Measurements from ENCODE around the gene SORCS1.

The SORCS1 gene

DNA sequence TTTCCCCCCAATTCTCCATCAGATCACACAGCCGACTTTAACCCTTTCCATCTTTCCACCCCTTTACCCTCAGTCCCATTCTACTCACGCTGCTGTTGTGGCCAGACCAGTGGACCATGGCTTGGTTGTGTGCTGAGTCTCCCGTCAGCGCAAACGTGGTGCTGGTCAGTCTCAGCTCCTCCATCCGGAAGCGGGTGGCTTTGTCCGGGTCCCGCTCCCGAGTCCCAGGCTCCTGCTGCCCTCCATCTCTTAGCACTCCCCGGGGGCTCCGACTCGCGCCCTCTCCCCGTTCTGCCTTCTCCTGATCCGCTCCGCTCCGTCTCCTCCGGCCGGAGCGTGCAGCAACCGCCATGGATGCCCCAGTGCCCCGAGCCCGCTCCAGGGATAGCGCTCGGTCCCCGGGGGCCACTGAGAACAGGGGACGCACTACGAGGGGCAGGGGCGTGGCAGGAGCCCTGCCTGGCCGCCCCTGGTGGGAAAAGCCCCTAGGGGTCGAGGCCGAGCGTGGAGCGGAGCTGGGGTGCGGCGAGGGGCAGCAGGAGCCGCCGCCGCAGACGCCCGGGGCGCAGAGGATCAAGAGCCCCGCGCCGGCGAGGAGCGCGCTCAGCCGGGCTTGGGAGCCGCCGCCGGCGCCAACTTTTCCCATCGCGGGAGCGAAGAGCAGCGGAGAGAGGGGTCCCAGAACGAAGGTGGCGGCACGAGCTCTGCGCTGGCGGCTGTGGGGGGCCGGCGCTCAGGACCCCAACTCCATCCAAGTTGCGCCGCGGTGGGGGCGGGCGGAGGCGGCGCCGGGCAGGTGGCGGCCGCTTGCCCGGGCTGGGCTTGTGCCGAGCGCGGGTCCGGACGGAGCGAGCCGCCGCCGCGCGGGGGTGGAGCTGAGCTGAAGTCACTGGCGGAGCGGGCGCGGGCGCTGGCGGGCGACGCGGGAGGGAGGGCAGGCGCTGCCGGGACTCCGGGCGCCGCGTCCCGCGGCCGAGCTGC is at the start of gene SORCS1:
SORCS1 (minus strand) TSS at position 826 of the 981 bp plus-strand sequence.
- DNase-seq (ENCODE audit: low spot score) = no peak

DNA sequence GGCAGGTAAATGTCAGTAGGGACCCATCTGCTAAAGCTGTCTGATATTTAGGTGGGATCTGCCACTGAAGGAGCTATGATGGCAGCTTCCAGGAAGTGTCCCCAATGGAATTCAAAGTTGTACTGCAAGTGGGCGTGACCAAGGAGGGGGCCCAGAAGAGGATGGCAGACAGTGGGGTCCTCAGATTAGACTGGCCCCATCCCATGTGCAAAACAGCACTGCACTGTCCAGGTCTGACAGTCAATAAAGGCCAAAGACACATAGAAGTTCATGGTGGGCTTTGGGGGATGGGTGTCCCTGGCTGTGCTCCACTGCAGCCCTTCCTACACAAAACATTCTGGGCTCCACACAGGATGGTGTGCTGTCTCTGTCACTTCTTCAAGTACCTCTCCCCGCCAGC is 49.8 kb upstream of the SORCS1 start:
- no peak for DNase-seq (ENCODE audit: low spot score)

DNA sequence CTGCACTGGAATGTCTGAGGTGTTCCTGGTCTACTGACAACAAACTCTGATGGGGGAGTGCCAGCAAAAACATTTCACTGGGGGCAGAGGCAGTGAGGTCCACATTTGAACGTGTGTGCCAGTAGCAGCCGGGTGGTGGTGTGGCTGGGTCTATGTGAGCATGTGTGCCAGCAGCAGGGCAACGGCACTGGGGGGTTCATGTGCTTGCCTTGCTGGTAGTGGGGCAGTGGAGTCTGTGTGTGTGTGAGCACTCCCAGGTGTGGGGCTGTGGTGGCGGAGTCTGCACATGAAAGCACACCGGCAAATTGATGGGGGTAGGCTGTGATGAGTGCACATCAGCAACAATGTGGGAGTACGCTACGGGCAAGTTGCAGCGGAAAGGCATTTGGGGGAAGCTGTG is 49.4 kb upstream of the SORCS1 start:
- no peak for DNase-seq (ENCODE audit: low spot score)

DNA sequence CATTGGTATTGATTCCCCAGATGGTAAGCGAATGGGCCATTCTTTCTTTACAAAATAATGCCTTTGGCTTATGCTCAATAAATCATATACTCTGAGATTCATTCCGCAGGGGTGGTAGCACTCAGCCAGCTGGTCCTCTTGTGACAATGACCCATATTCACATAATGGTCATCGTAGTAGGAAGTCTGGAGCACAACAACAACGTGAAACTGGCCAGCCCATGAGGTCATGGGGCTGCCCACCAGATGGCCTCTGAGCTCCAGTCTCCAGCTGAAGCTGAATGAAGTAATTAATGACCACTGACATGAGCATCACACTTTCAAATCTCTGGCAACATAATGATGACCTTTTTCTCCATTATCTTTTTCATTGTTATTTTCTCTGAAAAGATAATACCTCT is 42.3 kb upstream of the SORCS1 start:
- DNase-seq (ENCODE audit: low spot score) = no peak

DNA sequence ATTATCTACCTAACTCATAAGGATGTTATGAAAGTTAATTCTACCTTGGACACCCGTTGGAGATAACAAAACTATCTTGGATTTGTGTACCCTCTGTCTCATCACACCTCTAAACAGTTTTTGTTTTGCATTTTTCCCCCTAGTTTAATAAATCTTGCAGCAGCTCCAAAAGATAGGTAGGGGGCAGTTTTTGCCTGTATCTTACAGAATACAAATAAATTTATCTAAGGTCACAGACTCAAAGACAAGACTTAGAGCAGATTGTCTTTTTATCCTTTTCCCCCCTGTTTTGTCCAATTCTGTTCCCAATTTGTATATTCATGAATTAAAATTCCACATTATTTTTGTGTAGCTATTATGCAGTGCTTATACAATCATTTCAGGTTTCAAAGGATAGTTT is 5.0 kb upstream of the SORCS1 start:
- no peak for DNase-seq (ENCODE audit: low spot score)

DNA sequence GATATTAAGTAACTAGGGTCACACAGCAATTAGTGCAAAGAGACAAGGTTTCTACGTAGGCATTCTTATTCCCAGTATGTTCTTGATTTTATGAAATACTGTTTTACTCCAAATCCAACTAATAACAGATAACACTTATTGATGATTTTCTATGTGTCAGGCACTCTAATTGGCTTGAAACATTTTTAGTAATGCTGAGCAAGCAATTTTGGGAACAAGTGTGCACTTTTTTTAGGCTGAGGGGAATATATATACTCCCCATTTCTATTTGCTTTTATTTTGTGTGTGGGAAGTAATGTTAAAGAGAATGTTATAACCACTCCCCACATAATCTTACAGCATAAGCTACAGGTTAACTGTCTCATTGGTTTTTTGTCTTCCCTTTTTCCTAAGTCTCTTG is 4.2 kb upstream of the SORCS1 start:
- no peak for DNase-seq (ENCODE audit: low spot score)

DNA sequence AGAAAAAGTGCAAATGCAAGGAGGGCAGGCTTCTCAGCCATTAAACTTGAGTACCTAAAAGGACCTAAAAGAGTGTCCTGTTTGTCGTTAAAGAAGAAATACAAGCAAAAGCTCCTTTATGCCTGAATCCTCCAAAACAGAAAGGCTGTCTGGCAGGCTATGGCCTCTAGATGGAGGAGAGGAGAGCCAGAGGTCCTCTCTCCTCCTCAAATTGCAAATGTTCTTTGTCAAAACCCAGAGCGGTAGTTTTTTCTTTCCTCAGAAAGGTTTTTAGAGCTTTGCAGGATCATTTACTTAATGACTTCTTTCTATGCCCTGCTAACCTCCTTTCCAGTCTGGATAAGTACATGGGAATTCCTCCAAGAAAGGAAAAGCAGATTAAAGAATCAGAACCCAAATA is 1.9 kb upstream of the SORCS1 start:
- DNase-seq (ENCODE audit: low spot score) = no peak

DNA sequence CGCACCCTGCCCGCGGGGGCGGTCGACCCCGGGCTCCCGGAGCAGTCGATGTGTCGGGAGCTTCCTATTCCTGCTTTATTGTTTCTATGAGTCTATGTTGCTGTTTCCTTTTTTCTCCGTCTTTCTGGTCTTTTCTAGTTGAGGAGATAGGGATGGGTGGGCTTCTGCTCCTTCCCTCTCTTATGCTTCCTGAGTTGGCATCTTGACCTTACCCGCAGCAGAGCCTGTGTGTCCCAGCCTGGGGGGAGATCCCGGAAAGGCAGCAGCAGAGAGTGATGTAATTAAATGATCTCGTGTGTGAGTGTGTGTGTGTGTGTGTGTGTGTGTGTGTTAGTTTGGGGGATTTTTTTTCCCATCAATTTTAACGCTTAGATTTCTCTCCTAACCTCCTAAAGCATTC is 486 bp upstream of the SORCS1 start:
- no peak for DNase-seq (ENCODE audit: low spot score)

DNA sequence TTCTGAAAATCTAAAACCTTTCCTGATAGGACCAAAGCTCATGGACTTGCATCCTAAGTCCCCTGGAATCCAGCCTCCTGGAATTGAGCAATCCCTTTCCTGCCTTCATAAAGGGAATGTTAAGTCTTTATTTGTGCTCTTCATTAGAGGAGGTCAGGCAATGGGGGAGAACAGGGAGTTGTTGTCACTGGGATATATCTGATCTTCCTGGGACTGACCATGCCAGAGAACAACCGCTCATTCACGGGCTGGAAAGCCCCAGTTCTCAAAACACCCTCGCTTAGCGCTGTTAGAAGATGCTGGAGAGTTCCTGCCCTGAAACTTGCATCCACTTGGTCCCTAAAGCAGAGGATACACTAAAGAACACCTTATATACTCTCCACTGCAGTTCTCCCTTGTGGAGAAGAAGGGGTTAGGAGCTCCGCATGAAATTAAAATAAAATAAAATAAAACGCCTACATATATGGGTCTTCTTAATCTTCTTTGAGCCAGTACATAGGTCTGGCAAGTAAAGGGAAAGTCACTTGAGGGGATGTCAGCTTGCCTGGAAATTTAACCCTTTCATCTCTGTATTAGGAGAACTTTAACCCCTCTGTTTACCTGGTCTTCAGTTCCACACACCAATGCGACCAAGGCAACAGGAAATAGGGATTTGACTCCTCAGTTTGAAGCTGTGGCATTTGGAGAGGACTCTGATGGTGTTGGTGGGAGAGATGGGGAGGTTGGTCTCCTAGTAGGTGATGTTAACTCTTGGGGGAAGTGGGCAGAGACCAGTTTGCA is 1.2 kb downstream of the SORCS1 start:
- DNase-seq (ENCODE audit: low spot score) = no peak

DNA sequence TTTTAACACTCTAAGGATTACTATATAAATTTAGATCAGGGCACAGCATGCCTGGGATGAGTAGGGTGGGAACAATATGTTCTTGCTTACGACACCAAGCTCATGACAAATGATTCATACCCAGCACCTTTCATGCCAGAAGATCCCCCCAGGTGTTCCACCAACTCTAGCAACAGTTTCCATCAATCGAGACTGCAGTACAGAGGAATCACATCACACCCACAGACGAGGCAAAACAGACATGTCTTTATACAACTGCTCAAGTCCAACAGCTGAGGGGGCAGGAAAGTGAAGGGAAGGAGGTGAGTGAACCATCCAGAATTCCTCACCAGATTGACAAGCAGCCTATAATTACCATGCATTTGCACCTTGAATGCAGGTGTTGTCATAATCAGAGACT is 3.6 kb downstream of the SORCS1 start:
- no peak for DNase-seq (ENCODE audit: low spot score)

DNA sequence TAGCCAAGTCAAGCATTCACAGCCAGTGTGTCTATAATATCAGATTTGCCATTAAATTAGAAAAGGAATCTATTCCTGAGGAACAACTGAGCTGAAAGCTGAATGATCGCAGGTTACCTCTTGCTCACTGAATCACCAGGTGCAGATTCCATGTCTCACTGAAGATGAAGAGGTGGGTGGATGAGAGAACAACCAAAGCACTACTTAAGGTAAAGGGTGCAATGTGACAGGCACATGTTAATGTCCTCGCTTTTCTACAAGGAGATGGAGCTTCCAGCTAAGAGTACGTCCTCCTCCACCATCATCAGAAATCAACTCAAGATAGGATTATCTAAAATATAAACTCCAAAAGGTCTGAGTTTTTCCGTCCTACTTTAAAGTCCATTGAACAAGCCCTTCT is 4.6 kb downstream of the SORCS1 start:
- no peak for DNase-seq (ENCODE audit: low spot score)

DNA sequence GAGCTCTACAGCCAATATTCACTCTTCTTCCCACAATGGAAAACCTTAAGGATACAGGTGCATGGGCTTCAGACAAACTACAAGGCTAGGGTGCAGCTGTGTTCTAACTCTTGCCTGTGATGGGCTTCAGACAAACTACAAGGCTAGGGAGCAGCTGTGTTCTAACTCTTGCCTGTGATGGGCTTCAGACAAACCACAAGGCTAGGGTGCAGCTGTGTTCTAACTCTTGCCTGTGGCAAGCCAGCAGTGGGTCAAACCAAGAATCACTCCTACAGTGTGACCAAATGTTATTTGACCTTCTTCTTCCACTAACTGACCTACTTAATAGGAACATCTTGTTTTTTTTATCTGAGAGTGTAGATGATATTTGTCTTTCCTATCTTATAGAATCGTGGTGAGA is 7.4 kb downstream of the SORCS1 start:
- no peak for DNase-seq (ENCODE audit: low spot score)

DNA sequence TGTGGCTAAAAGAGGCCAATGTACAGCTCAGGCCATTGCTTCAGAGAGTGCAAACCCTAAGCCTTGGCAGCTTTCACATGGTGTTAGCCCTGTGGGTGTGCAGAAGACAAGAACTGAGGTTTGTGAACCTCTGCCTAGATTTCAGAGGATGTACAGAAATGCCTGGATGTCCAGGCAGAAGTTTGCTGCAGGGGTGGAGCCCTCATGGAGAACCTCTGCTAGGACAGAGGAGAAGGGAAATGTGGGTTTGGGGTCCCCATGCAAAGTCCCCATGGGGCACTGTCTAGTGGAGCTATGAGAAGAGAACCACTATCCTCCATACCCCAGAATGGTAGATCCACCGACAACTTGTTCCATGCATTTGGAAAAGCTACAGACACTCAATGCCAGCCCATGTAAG is 12.4 kb downstream of the SORCS1 start:
- DNase-seq (ENCODE audit: low spot score) = no peak

DNA sequence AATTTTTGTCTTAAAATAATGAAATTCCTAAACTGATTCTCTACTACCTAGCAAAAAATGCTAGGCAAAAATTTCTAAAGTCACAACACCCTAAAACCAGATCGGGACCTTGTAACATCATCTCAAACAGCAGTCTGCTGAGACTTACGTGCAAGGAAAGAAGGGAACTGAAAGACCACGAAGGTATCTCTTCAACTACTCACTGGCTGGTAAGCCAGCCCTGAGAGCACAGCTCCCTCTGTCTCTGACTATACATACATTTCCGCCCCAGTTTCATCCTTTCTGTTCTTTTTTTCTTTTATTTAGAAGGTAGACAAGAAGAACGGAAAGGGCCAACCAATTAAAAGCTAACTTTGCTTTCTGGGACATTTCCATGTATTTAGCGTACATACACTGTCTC is 15.6 kb downstream of the SORCS1 start:
- no peak for DNase-seq (ENCODE audit: low spot score)

DNA sequence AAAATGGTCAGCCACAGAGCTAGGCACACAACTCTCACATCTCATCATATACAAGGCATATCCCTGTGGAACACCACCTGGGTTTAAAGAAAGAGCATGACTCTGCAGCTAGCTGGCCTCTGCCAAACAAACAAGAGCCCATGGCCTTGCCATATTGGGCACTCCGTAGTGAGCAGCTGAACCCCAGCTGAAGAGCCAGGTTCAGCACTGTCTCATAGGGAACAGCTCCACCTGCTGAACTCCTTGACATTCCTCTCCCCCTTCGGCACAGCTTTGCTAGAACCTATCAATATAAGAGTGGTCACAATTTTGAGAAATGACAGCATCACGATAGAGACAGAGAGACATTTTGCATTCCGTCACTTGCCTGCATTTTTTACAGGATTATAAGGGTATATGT is 20.0 kb downstream of the SORCS1 start:
- DNase-seq (ENCODE audit: low spot score) = no peak

DNA sequence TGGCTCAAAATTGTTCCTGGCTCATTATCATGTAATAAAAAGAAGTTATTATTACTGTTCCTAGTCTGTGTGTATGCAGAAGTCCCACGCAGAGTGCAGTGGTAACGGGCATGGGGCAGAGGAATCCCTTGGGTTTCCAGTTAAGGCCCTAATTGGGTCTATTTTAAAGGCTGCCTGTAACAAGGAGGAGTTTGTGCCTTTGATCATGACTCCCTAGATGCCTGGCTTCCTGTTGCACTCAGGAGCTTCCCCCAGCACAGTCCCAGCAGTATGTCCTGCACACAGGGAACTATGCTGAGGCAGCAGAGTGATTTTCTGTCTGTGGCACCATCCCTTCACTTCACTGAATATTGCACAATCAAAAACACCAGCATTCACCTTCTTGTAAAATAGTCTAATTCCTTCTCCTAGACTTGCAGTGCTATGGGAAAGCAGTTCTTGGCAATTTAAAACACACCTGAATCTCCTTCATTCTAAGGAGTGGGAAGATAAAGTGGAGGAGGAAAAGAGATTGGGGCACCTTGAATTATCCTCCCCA is 22.9 kb downstream of the SORCS1 start:
- DNase-seq (ENCODE audit: low spot score) = no peak

DNA sequence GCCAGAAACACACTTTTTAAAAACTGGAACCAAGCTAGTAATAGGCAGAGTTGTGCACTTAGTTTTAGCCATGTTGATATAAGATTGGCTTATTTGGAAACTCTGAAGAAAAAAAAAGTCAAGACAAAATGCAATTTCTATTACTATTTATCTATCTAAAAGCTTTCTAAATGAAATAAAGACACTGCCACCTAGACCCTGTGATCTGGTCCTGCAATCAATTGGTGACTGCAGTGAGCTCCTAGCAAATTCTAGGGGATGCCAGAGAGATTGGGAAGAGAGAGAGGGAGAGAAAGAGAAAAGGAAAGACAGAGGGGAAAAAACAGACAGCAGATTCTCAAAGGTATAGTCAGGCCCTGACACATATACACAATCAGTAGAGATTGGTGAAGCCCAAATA is 25.3 kb downstream of the SORCS1 start:
- no peak for DNase-seq (ENCODE audit: low spot score)

DNA sequence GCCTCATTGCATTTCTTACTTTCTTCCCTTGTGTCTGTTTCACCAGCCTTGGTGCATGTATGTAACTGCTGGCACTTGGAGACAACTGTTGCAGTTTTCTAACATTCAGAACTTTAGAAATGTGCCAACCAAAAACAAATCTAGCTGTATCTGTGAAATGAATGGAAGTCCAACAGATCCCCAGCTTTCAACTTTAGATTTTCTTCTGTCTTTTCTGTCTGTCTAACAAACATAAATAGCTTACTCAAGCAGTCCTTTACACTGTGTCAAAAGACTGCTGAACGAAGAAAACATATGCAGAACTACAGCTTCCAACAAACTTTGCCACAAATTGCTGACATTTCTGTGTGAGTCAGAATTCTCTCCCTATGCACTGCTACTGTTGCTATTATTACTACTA is 30.9 kb downstream of the SORCS1 start:
- DNase-seq (ENCODE audit: low spot score) = no peak

DNA sequence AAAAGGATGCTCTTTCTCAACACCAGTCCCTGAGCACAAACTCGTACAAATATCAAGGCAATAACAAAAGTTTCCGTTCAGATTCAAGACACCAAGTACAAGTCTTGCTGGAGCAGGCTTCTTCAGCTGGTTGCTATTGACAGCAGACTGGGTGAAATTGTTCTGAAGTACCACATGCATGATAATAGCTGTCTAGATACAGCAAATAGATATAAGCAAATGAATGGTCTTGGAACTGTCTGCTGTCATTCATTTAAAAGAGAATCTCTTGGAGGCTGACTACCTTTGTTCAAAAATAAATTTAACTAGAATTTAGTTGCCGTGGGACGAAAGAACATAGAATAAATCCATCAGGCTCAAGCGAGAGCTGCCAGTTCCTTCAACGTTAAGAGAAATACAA is 35.5 kb downstream of the SORCS1 start:
- no peak for DNase-seq (ENCODE audit: low spot score)

DNA sequence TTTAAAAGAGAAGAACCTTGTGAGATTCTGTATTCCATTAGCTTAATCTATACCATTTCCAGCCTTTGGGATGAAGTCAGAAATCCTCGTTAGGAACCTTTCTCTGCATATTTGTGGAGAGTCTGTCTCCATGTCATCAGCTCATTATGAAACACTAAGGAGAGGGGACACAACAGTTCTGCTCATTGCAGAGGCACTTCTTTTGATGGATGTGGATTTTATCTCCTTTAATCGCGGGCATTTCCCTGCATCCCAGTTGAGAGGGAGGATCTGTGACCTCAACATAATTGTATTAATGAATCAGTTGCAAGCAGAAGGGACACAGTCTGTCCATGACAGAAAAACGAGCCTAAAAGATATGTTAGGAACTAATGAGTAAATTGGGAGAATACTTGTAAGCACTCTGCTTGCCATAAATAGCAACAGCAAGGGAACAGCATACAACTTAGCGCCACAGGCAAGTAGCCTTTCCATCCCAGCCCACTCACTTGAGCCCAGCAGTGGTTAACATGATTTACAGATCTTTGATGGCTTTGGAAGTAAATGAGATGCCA is 37.9 kb downstream of the SORCS1 start:
- no peak for DNase-seq (ENCODE audit: low spot score)

DNA sequence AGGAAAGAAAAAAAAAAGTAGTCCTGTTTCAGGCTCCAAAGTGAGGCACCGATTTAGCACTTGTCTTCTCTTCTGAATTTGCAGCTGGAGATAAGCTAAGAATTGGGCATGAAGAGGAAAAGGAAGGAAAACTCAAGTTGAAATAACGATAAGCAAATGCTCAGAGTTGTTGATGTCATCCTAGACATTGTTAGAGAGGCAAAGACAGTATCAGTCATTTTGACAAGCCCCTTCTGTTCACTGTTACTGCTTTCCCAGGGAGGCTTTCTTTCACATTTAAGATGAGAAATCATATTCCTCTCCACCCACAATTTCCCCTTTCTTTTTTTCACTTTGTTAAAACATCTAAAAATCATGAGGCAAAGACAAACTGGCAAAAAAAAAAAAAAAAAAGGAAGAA is 41.8 kb downstream of the SORCS1 start:
- DNase-seq (ENCODE audit: low spot score) = no peak

DNA sequence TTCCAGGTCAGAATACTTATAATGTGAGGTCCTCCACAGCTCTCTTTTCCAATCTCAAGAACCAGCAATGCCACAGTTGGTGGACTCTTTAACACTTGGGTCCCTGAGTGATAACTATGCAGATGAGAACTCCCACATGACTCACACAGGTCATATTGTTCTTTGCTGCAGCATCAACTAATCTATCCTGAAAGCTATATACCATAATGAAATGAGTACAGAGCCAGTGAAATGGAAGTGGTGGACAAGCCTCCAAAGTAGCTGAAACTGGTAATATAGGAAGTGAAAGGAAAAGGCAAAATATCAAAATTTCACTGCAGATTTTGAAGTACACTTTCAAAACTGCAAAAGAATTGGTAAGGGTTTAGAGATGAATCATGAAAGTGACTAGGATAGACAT is 45.6 kb downstream of the SORCS1 start:
- DNase-seq (ENCODE audit: low spot score) = no peak

Data from HuH-7.5 (cell line).